ENCODE data around the gene DNAH14. TPM values are rescaled to one million over a fixed set of nuclear protein-coding genes. Genes with fewer than 3 reads are reported as not detected.

The DNAH14 gene
- total and polyA plus RNA-seq, 2 of the 4 experiments (the other 2 are of a cell fraction), result 2.7 to 3.6 TPM

- no peak overlapping the region for H2BK20ac ChIP-seq (ENCODE audit: low read depth, low read length)
- no peak overlapping the region for H2BK5ac ChIP-seq (ENCODE audit: low read depth, low read length, poor library complexity, severe bottlenecking)
- intact Hi-C loops (cut with micrococcal nuclease) (no loop called here), in situ Hi-C loops (cut with MboI; ENCODE audit: low sequenced_read_pairs) (no loop called here), dilution Hi-C loops (cut with HindIII; ENCODE audit: low sequenced_read_pairs, unreplicated experiment) (no loop called here)
- no peak overlapping the region for H2AK5ac ChIP-seq (ENCODE audit: low read depth, low read length)
- H3K56ac ChIP-seq (ENCODE audit: extremely low read depth, insufficient read depth, low read length), result no peak overlapping the region
- H3K9me3 ChIP-seq (ENCODE audit: control insufficient read depth, insufficient read depth, low read length), result peaks cover 2% of the 10 kb centered on the region; the same call in 1 of the 2 replicates
- no peaks in the 10 kb centered on the region for H3K36me3 ChIP-seq (ENCODE audit: control insufficient read depth, insufficient read depth, low read length)
- DNase-seq, result no peak
- no CpG with 5 or more reads among the region's 1 CpG for WGBS, 2 experiments (ENCODE audit: extremely low coverage in 2 of 2, insufficient read length in 1 of 2)
- no peak overlapping the region for H2AFZ ChIP-seq (replicated peaks; ENCODE audit: low read length, poor library complexity)
- H3K4me1 ChIP-seq (ENCODE audit: control insufficient read depth, insufficient read depth, low read length), result no peaks in the 10 kb centered on the region
- no peaks in the 10 kb centered on the region for H3K79me1 ChIP-seq (ENCODE audit: low read depth in 1 of 2, low read length in 2 of 2)
- ChIA-PET CTCF (no interaction called here), POLR2A (ENCODE audit: unreplicated experiment) (no interaction called here)
- no peak overlapping the region for H2BK15ac ChIP-seq (ENCODE audit: low read depth, low read length)
- H3K27me3 ChIP-seq (ENCODE audit: control insufficient read depth, insufficient read depth, low read length), result no peaks in the 10 kb centered on the region
- no peak for TF ChIP-seq USF2 (IDR thresholded peaks at IDR 0.05; ENCODE audit: low read depth, low read length)
- TF ChIP-seq POLR2A (IDR thresholded peaks at IDR 0.05; ENCODE audit: low read depth, low read length), result no peak
- TF ChIP-seq CHD1 (IDR thresholded peaks at IDR 0.05; ENCODE audit: low read depth, low read length), result no peak
- TF ChIP-seq MXI1 (IDR thresholded peaks at IDR 0.05; ENCODE audit: borderline replicate concordance, low read depth, low read length), result no peak
- TF ChIP-seq FOS (IDR thresholded peaks at IDR 0.05; ENCODE audit: low read depth, low read length), result no peak
- TF ChIP-seq NFE2L2 (IDR thresholded peaks at IDR 0.05; ENCODE audit: low read depth, low read length), result no peak
- no peak for TF ChIP-seq CEBPB (IDR thresholded peaks at IDR 0.05; ENCODE audit: low read depth, low read length)
- TF ChIP-seq RFX5 (IDR thresholded peaks at IDR 0.05; ENCODE audit: low read depth, low read length), result no peak
- TF ChIP-seq RCOR1 (IDR thresholded peaks at IDR 0.05; ENCODE audit: insufficient replicate concordance, low read length), result no peak
- no peak for TF ChIP-seq RAD21 (IDR thresholded peaks at IDR 0.05; ENCODE audit: low read length)
- TF ChIP-seq ELK1 (IDR thresholded peaks at IDR 0.05; ENCODE audit: borderline replicate concordance, low read depth, low read length), result no peak
- no peak for TF ChIP-seq CTCF (conservative IDR thresholded peaks at IDR 0.05; ENCODE audit: low read depth, low read length)
- no peak for TF ChIP-seq BHLHE40 (IDR thresholded peaks at IDR 0.05; ENCODE audit: low read depth, low read length)
- TF ChIP-seq MAZ (IDR thresholded peaks at IDR 0.05; ENCODE audit: borderline replicate concordance, low read depth, low read length), result no peak
- TF ChIP-seq MAFK (IDR thresholded peaks at IDR 0.05; ENCODE audit: low read depth, low read length), result no peak
- TF ChIP-seq SMC3 (IDR thresholded peaks at IDR 0.05; ENCODE audit: low read depth, low read length), result no peak
- H3K27ac ChIP-seq (ENCODE audit: insufficient read depth, low read length), result no peak overlapping the region
- no peak overlapping the region for H4K5ac ChIP-seq (ENCODE audit: low read depth, low read length)
- no peak overlapping the region for H3K4ac ChIP-seq (ENCODE audit: low read depth, low read length)
- ATAC-seq (ENCODE audit: low read depth), result no peak
- H3K18ac ChIP-seq (ENCODE audit: low read depth, low read length), result no peak overlapping the region
- no peak overlapping the region for H3K4me2 ChIP-seq (ENCODE audit: low read depth, low read length)
- H2BK120ac ChIP-seq (ENCODE audit: low read depth, low read length), result no peak overlapping the region
- no peak overlapping the region for H3K4me3 ChIP-seq (ENCODE audit: insufficient read depth, low read depth, low read length)
- no peak overlapping the region for H3K23ac ChIP-seq (ENCODE audit: low read depth, low read length)
- H3K14ac ChIP-seq (replicated peaks; ENCODE audit: low read depth, low read length), result no peak overlapping the region
- no peaks in the 10 kb centered on the region for H4K20me1 ChIP-seq (ENCODE audit: insufficient read depth, low read length)
- no peak overlapping the region for H3K9ac ChIP-seq (ENCODE audit: low read depth, low read length)
- H2AK9ac ChIP-seq (replicated peaks; ENCODE audit: low read depth, low read length, poor library complexity), result no peak overlapping the region
- H4K8ac ChIP-seq (ENCODE audit: low read depth in 2 of 2, low read length in 2 of 2), result no peak overlapping the region
- H4K91ac ChIP-seq (ENCODE audit: insufficient read depth, low read depth, low read length), result no peak overlapping the region
- no TSS peak for BruUV-seq (replicated peaks)
- no peaks in the 10 kb centered on the region for H3K9me1 ChIP-seq (ENCODE audit: insufficient read depth, low read length)
Observed at GRCh38 chr1:225114354-225114990, 185.0 kb downstream of the DNAH14 start.

Measured in IMR-90 (cell line).